T-helper 17 cell (primary cell): ENCODE data around the gene ARHGEF5. TPM values are rescaled to one million over a fixed set of nuclear protein-coding genes. Genes with fewer than 3 reads are reported as not detected.
"Not testable (repeated sequence)": the region's sequence is repeated elsewhere in the genome, so short reads cannot be mapped to it uniquely, and the experiment has no call there.

Experiments
- ATAC-seq: fragments of 150-1000 bp; cut with Tn5 transposase; 2 replicates; pipeline ENCODE4 v1.10.0; 2021; ENCODE audit warnings: mild to moderate bottlenecking, moderate library complexity
- DNase-seq, 3 donors: peaks; one replicate each; pipeline versions ENCODE4 v3.0.0 to v3.0.0-alpha.2; 2020 to 2021
- H3K9me3 ChIP-seq: one replicate; pipeline ENCODE4 v1.7.0; 2013; ENCODE audit warnings: low read length, mild to moderate bottlenecking; ENCODE audit not compliant: control insufficient read depth, poor library complexity, severe bottlenecking
- H3K27ac Mint-ChIP-seq: one replicate; pipeline ENCODE4 v1.8.0; 2022; ENCODE audit warnings: mild to moderate bottlenecking, moderate library complexity, mixed read lengths
- H3K27me3 Mint-ChIP-seq: one replicate; pipeline ENCODE4 v1.8.0; 2022; ENCODE audit warnings: mixed read lengths
- H3K36me3 Mint-ChIP-seq: one replicate; pipeline ENCODE4 v1.8.0; 2022; ENCODE audit warnings: low read depth, mixed read lengths
- H3K4me1 Mint-ChIP-seq: one replicate; pipeline ENCODE4 v1.8.0; 2022; ENCODE audit warnings: mild to moderate bottlenecking, mixed read lengths
- H3K4me3 Mint-ChIP-seq: one replicate; pipeline ENCODE4 v1.8.0; 2022; ENCODE audit warnings: mild to moderate bottlenecking, moderate library complexity, mixed read lengths
- total RNA-seq, 4 donors: library from RNA in 2 of 4; stranded (reverse) in 2 of 4; gene quantifications; one replicate each; pipeline ENCODE4 v1.2.3 and lab custom pipeline; 2022 to 2026

The ARHGEF5 gene
- total RNA-seq, 2 donors from 2014 or later = 4.2 to 12.4 TPM

DNA sequence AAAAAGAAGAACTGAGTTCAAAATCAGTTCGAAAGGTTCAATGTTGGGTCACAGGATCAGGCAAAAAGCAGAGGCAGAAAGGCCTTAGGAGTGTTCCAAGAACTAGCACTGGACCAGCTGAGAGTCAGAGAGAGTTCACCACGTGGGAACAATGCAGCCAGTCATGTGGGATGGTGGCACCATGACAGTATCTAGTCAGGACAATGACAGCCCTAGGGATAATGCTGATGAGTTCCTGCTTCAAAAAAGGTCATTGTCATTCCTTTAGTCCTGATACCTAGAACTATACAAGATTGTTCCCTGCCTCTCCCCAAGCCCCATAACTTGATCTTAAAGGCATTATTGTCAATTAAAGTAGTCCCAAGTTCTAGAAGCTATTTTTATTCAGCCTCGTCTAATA lies 3.5 kb upstream of the ARHGEF5 start:
- H3K4me3 Mint-ChIP-seq, H3K27me3 Mint-ChIP-seq, H3K36me3 Mint-ChIP-seq, H3K27ac Mint-ChIP-seq, DNase-seq, ATAC-seq, H3K9me3 ChIP-seq: not testable (repeated sequence)
- peaks cover 11% of the 10 kb centered on the region for H3K4me1 Mint-ChIP-seq

DNA sequence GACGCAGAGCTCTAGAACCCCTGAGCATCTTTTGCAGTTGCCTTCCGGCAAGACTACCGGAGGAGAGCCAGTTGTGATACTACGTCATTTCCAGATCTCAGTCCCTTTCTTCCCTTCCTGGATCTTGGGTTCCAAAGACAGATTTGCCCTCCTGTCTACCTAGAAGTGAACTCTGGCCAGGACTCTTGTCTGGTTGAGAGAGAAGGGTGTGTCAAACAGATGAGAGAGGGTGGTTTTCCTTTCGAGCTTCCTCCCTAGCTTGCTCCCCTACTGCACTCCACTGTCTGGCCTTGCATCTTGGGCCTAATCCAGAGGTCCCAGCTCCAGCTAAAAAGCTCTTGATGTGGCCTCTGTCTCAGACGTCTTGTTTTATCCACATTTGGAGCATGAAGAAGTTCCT lies 983 bp downstream of the ARHGEF5 start:
- H3K27me3 Mint-ChIP-seq, H3K9me3 ChIP-seq, DNase-seq, H3K27ac Mint-ChIP-seq, H3K4me3 Mint-ChIP-seq, H3K36me3 Mint-ChIP-seq, ATAC-seq, H3K4me1 Mint-ChIP-seq: not testable (repeated sequence)

DNA sequence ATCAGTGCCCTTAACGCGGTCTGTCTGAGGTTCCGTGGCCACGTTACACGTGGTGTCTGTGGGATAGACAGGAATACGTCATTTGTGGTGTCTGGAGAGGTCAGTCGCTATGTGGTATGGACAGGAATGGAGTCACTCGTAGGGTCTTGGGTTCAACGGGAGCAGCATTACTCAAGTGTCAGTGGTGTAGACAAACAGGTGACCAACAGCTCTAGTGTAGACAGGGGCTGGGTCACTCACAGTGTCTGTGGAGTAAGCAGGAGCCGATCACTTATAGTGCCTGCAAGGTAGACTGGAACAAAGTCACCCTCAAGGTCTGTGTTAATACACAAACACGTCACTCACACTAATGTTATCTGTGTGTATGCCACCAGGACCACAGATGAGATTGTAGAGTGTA lies 1.7 kb downstream of the ARHGEF5 start:
- ATAC-seq, H3K27me3 Mint-ChIP-seq, H3K4me3 Mint-ChIP-seq, H3K4me1 Mint-ChIP-seq, H3K27ac Mint-ChIP-seq, DNase-seq, H3K36me3 Mint-ChIP-seq, H3K9me3 ChIP-seq: not testable (repeated sequence)

DNA sequence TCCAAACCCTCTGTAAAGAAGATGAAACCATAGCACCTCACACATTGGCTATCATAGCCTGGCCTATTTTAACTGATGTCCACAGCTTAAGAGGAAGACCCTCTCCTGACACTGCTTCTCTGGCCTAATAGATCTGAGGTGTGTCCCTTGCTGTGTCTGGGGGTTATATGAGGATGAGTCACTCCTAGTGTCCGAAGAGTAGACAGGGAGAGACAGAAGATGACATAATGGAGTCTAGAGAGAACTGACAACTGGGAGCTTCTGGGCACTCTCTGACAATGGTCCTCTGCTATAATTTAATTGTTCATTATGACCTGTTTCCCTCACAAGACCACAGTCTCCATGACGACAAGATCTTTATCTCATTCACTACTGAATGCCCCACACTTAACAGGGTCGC lies 6.9 kb downstream of the ARHGEF5 start:
- H3K27me3 Mint-ChIP-seq, H3K4me3 Mint-ChIP-seq, H3K36me3 Mint-ChIP-seq, H3K9me3 ChIP-seq, H3K4me1 Mint-ChIP-seq, DNase-seq, H3K27ac Mint-ChIP-seq: not testable (repeated sequence)
- ATAC-seq = peak; percentile 33

DNA sequence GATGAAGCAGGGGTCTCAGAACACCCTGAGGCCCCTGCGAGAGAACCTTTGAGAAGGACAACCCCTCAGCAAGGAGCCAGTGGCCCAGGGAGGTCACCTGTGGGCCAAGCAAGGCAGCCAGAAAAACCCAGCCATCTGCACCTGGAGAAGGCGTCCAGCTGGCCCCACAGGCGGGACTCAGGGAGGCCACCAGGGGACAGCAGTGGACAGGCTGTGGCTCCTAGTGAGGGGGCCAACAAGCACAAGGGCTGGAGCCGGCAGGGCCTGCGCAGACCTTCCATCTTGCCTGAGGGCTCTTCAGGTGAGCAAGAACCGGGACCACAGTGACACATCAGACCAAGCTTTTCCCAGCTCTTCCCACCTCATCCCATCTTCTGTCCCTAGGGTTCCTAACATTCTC lies 10.3 kb downstream of the ARHGEF5 start:
- not testable (repeated sequence) for H3K27me3 Mint-ChIP-seq, DNase-seq, H3K4me1 Mint-ChIP-seq, H3K4me3 Mint-ChIP-seq, H3K27ac Mint-ChIP-seq, H3K9me3 ChIP-seq, H3K36me3 Mint-ChIP-seq, ATAC-seq

GRCh38 chr7:144367250-144367649 lies 12.0 kb downstream of the ARHGEF5 start:
- not testable (repeated sequence) for H3K27me3 Mint-ChIP-seq, H3K36me3 Mint-ChIP-seq, H3K9me3 ChIP-seq, H3K4me3 Mint-ChIP-seq, ATAC-seq, H3K4me1 Mint-ChIP-seq, DNase-seq, H3K27ac Mint-ChIP-seq

GRCh38 chr7:144369221-144369620 lies 14.0 kb downstream of the ARHGEF5 start:
- not testable (repeated sequence) for H3K4me3 Mint-ChIP-seq, DNase-seq, H3K4me1 Mint-ChIP-seq, H3K27me3 Mint-ChIP-seq, ATAC-seq, H3K9me3 ChIP-seq, H3K27ac Mint-ChIP-seq, H3K36me3 Mint-ChIP-seq

DNA sequence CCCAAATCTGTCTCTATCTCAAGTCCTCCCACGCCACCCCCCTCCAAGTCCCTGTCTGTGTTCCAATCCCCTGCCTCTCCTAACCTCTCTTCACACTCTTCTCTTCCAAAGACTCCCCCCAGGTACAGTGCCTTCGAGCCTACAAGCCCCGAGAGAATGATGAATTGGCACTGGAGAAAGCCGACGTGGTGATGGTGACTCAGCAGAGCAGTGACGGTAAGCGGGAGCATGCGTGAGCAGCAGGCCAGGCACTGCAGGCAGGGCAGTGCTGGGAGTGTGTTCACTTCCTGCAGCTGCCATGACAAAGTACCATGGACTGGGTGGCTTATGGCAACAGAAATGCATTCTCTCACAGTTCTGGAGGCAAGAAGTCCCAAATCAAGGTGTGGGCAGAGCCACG lies 23.4 kb downstream of the ARHGEF5 start:
- H3K36me3 Mint-ChIP-seq = no peaks in the 10 kb centered on the region
- ATAC-seq = no peak
- no peaks in the 10 kb centered on the region for H3K4me1 Mint-ChIP-seq
- no peak for DNase-seq
- no peak overlapping the region for H3K27ac Mint-ChIP-seq
- no peaks in the 10 kb centered on the region for H3K27me3 Mint-ChIP-seq
- no peak overlapping the region for H3K4me3 Mint-ChIP-seq
- H3K9me3 ChIP-seq = no peaks in the 10 kb centered on the region

DNA sequence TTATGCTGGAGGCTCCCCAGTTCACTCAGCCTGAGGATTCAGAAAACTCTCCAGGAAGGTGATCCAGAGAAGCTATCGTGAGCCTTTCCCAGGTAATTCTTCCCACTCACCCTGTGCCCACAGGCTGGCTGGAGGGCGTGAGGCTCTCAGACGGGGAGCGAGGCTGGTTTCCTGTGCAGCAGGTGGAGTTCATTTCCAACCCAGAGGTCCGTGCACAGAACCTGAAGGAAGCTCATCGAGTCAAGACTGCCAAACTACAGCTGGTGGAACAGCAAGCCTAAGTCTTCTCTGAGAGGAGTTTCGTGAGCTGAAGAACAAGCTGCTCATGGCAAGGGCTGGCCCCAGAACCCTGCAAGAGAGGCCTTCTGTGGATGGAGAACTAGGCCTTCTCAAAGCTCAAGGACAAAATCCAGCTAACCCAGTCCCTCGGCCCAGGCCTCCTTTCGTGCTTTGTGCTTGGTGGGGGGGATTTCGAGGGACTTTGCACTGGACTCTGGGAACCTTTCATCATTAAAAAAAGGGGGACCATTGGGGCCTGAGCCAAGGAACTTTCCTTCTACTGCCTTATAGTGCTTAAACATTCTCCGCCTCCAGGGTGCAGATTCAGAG lies 24.7 kb downstream of the ARHGEF5 start:
- Mint-ChIP-seq H3K4me3 (no peak overlapping the region), H3K36me3 (no peaks in the 10 kb centered on the region), H3K4me1 (peaks cover 7% of the 10 kb centered on the region), H3K27ac (no peak overlapping the region), H3K27me3 (peaks cover 9% of the 10 kb centered on the region)
- no peak for DNase-seq
- H3K9me3 ChIP-seq = no peaks in the 10 kb centered on the region
- no peak for ATAC-seq

GRCh38 chr7:144384071-144384470 lies 28.9 kb downstream of the ARHGEF5 start:
- H3K9me3 ChIP-seq = no peaks in the 10 kb centered on the region
- Mint-ChIP-seq H3K27me3 (peaks cover 22% of the 10 kb centered on the region), H3K4me1 (peaks cover 17% of the 10 kb centered on the region), H3K4me3 (no peak overlapping the region), H3K36me3 (no peaks in the 10 kb centered on the region), H3K27ac (no peak overlapping the region)
- DNase-seq = no peak
- no peak for ATAC-seq

DNA sequence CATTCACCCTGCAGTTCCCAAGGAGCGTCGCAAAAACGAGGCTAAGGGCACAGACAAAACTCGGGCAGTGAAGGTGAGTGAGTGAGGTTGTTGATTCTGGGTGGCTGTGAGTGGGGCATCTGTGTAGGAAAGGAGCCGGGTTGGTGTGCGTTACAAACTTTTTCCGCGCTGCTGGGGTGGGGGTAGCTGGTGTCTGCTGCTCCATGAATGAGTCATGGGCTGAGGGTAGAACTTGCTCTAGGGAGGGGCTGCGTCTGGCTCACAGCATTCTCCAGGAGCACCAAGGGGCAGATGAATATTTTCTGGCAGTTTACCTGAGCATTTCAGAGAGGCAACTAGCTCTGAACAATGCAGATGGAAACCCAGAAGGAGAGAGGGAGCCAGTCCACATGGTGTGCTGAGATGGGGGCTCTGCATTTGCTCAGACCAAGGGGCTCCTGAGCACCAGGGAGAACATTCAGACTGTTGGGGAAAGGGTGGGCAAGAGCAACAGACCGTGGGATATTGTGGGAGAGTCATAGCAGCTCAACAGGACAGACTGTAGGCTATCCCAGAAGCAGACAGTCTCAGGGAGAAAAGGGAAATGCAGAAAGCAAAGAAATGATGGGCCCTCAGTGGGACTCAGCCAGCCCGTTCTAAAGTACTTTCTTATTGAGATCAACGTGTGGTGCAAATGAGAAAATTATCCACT lies 29.5 kb downstream of the ARHGEF5 start:
- Mint-ChIP-seq H3K36me3 (no peaks in the 10 kb centered on the region), H3K4me3 (no peak overlapping the region), H3K27ac (peak overlapping the region; percentile 41), H3K4me1 (peaks cover 18% of the 10 kb centered on the region), H3K27me3 (peaks cover 22% of the 10 kb centered on the region)
- no peak for DNase-seq
- H3K9me3 ChIP-seq = no peaks in the 10 kb centered on the region
- no peak for ATAC-seq

- no peak for DNase-seq
- no peaks in the 10 kb centered on the region for H3K9me3 ChIP-seq
- Mint-ChIP-seq H3K4me3 (no peak overlapping the region), H3K4me1 (peaks cover 20% of the 10 kb centered on the region), H3K36me3 (no peaks in the 10 kb centered on the region), H3K27ac (no peak overlapping the region), H3K27me3 (peaks cover 22% of the 10 kb centered on the region)
- ATAC-seq = no peak
These were observed 31.5 kb downstream of the ARHGEF5 start for GRCh38 chr7:144386741-144387140.

DNA sequence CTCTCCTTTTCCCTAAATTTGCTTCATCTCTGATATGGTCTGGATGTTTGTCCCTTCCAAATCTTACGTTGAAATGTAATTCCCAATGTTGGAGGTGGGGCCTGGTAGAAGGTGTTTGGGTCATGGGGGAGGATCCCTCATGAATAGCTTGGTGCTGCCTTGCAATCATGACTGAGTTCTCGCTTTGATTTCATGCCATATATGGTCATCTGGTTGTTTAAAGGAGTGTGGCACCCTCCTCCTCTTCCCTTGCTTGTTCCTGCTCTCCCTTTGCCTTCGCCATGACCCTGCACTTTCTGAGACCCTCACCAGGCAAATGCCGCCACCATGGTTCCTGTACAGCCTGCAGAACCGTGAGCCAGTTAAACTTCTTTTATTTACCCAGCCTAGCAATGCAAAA lies 33.7 kb downstream of the ARHGEF5 start:
- no peak overlapping the region for H3K27ac Mint-ChIP-seq
- H3K36me3 Mint-ChIP-seq = no peaks in the 10 kb centered on the region
- peaks cover 22% of the 10 kb centered on the region for H3K4me1 Mint-ChIP-seq
- DNase-seq (no peak), ATAC-seq (no peak)
- H3K9me3 ChIP-seq = no peaks in the 10 kb centered on the region
- H3K4me3 Mint-ChIP-seq = no peak overlapping the region
- peaks cover 22% of the 10 kb centered on the region for H3K27me3 Mint-ChIP-seq

- Mint-ChIP-seq H3K4me1 (peaks cover 16% of the 10 kb centered on the region), H3K27ac (no peak overlapping the region), H3K4me3 (no peak overlapping the region), H3K36me3 (no peaks in the 10 kb centered on the region), H3K27me3 (peaks cover 9% of the 10 kb centered on the region)
- DNase-seq = no peak
- no peak for ATAC-seq
- no peaks in the 10 kb centered on the region for H3K9me3 ChIP-seq
These were observed 35.3 kb downstream of the ARHGEF5 start for GRCh38 chr7:144390481-144390880.
